HG03354 (cell line): ENCODE results near the gene PDE6H.
A peak's percentile ranks its signal among the peaks of the same experiment; 100 is the strongest.

ENCODE experiments used
- ATAC-seq: cut with Tn5 transposase; IDR thresholded peaks from one replicate; pipeline ENCODE4 v1.9.1; 2021; ENCODE audit warnings: mild to moderate bottlenecking; ENCODE audit not compliant: unreplicated experiment, poor library complexity, severe bottlenecking

PDE6H gene

GRCh38 chr12:14950982-14951746 is 21.7 kb upstream of the PDE6H start:
- ATAC-seq, result no peak

GRCh38 chr12:14951851-14952250 is 21.0 kb upstream of the PDE6H start:
- ATAC-seq, result no peak

- ATAC-seq, result peak; percentile 79
Measured at GRCh38 chr12:14952299-14952921, 20.4 kb upstream of the PDE6H start.

DNA sequence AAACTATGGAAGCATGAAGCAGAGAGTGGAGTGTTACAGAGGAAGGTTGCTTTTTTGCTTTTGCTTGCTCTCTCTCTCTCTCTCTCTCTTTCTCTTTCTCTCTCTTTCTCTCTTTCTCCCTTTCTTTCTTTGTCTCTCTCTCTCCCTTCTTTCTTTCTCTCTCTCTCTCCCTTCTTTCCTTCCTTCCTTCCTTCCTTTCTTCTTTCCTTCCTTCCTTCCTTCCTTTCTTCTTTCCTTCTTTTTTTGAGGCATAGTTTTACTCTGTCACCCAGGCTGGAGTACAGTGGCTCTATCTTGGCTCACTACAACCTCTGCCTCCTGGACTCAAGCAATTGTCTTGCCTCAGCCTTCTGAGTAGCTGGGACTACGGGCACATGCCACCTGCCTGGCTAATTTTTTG is 19.1 kb upstream of the PDE6H start:
- ATAC-seq, result no peak

- no peak for ATAC-seq
Measured at GRCh38 chr12:14954269-14954668, 18.6 kb upstream of the PDE6H start.

GRCh38 chr12:14956024-14956891 is 16.6 kb upstream of the PDE6H start:
- ATAC-seq, result peak; percentile 24

DNA sequence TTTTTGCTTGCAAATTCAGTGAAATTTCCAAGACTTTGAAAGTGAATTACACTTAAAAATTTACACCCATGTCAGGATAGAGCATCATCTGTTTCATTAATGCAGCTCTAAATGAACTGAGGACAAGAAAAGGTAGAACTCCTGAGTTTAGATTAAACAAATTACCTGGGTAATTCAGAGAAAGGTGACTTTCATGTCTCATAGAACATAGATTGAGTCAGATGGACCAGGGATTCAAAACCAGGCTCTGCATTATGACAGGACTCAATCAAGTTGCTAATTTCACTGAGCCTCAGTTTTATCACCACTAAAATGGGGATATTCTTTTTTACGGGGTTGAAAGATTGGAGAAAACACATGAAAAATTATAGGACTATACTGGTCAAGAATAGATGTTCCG is 15.9 kb upstream of the PDE6H start:
- ATAC-seq, result no peak

DNA sequence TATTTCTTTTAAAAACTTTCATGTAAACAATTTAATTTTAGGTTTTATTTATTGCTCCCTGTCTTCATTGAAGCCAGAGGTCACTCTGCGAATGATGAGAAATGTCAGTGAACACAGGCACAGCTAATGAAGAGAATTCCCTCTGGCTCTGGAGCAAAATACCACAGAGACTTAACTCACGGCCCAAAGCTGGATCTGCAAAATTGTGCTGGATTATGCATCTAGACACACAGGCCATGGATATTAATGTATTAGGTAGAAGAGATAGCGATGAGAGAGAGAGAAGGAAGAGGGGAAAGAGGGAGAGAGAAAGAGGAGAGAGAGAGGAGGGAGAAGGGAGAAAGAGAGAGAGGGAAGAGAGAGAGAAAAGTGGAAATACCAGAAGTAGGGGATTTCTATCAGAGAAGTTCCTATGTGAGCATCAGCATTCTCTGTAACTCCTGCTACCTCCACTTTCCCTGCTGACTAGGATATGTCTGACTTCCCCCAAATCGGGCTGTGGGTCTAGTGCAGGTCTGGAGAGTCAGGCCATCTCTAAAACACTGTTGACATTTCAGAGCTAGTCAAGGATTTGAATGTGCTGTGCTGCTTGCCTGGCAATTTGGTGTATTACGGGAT is 15.2 kb upstream of the PDE6H start:
- no peak for ATAC-seq

DNA sequence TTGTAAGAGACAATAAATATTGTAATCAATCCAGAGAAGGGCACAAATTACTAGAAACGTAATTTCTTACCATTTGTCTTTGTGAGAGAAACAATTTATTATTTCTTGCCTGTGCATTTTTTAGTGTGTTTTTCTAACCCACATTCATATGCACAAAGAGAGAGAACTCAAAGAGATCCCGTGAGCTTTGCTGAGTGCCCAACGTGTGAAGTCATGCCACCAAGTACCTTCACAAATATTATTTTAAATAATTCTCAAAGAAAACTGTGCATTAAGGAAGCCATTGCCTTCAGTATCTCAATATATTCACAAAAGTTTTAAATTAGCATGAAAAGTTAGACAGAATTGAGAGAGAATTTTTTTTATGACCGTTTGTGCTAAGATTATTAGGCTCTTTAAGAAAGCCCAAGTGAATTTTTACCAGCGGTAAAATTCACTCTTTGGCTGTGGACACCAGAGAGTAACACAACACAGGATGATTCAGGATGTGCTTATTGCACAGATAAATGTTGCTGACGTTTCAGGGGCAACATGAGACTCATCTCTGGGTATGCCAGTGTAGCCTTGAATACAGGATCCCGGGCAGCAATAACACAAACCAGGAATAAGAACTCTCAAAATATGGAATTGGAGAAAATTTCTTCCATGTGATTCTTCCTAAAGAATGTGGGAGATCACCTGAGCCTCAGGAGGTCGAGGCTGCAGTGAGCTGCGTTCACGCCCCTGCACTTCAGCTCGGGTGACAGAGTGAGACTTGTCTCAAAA is 14.3 kb upstream of the PDE6H start:
- ATAC-seq, result no peak

GRCh38 chr12:14959126-14959440 is 13.8 kb upstream of the PDE6H start:
- ATAC-seq, result no peak

- no peak for ATAC-seq
Measured at GRCh38 chr12:14959463-14959862, 13.4 kb upstream of the PDE6H start.

- no peak for ATAC-seq
Measured at GRCh38 chr12:14959916-14960496, 12.8 kb upstream of the PDE6H start.

DNA sequence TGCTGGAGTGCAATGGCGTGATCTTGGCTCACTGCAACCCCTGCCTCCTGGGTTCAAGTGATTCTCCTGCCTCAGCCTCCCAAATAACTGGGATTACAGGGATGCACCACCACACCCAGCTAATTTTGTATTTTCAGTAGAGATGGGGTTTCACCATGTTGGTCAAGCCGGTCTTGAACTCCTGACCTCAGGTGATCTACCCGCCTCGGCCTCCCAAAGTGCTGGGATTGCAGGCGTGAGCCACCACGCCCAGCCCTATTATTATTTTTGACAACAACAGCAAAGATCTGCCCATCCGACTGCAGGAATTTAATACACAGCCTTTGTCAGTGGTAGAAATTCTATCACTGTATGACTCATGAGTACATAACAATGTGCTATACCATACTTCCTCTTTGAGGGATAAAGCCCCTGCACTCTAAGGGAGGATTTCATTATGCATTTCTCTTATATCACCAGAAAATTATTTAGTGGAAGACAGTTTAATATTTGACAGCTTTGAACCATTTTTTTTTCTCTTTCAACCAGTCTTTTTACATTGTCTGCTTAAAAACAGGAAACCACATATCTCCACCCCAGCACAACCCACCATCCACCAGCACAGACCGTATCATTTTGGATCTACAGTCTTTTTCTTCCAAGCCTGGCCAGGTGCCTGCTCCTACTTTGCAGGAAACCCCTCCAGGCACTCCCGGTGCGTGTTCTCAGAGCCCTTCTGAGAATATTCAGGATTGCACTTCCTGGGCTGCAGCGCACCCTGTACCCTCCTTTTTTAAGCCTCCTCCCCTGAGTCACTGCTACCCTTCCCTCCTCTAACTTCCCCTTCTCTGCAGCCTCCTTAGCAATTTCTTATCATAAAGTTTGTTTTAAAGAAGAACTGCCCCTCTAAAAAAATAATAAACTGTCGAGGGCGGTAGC is 12.0 kb upstream of the PDE6H start:
- ATAC-seq, result peak; percentile 46

- ATAC-seq, result peak; percentile 74
Measured at GRCh38 chr12:14961466-14962152, 11.2 kb upstream of the PDE6H start, which contains the start of gene ARHGDIB. Gene ARHGDIB (minus strand): TSS chr12:14961601. CDS start chr12:14950712, 10,889 bp downstream.

- ATAC-seq, result no peak
Measured at GRCh38 chr12:14962153-14962539, 10.7 kb upstream of the PDE6H start.

GRCh38 chr12:14962797-14963196 is 10.0 kb upstream of the PDE6H start:
- no peak for ATAC-seq

- ATAC-seq, result no peak
Measured at GRCh38 chr12:14963520-14963919, 9.3 kb upstream of the PDE6H start.

GRCh38 chr12:14964406-14964805 is 8.4 kb upstream of the PDE6H start:
- ATAC-seq, result no peak
